TTC549 (cell line): ENCODE data around the gene CRELD2.

Experiments
- FAIRE-seq: peaks from 2 replicates; lab custom pipeline; 2012; peaks lifted over from hg19 to GRCh38; lab: Jason Lieb, UNC

The CRELD2 gene

DNA sequence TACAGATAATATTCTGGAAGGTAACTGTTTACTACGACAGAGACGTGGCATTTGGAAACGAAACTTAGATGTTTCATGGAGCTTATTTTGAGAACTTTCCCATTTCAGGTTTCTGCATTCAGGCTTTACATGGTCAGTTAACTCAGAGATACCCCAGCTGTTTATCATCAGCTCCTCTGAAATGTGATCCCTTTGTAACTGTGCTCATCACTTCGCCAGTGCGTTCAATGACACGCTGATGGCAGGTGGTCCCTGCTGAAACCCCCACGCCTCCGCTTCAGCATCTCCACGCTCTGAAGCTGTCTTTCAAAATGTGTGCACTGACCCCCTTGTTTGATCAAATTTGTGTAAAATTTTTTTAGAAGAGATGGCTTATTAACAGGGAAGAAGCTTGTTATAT lies 30.7 kb upstream of the CRELD2 start:
- no peak for FAIRE-seq

DNA sequence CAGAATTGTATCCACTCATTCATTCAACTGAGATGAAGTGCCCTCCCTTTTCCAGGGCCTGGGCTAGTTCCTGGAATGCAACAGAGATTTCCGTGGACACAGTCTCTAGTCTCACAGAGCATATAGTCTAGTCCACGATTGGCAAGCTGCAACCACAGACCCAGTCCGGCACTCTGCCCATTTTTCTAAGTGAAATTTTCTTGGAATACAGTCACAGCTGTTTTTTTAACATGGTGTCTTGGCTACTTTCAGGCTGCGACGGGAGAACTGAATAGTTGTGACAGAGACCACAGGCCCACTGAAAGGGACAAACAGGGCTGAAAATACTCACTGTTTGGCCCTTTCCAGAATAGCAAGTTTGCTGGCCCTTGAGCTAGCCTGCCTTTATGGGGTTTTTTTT lies 29.4 kb upstream of the CRELD2 start:
- FAIRE-seq, result no peak

DNA sequence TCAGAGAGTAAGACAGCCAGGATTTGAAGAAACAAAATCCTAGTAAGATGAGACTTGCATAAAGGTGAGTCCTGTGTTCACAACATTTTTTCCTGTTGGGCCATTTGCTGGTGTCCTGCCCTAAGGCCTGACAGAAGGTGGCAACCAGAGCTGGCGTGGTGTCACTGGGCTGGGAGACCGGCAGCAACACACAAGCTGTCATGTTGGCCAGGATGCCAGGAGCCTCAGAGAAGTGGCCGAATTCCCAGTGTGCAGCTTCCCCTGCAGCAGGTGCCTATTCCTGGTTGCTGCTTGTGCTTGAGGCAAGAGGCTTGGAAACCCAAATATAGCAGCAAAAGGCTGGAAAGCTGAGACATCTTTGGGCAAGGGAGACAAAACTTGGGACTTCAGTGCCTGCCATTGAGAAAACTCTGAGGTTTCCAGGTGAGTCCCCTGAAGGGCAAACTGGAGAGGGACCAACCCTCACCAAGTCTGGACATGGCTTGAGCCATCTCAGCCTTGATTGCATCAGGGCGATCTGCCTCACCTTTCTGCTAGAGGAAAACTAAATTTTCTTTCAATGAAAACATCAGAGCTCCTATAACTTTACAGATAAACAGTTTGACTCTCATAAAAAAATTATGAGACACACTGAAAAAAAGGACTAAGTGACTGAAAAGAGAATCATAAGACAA lies 26.1 kb upstream of the CRELD2 start:
- FAIRE-seq, result no peak

DNA sequence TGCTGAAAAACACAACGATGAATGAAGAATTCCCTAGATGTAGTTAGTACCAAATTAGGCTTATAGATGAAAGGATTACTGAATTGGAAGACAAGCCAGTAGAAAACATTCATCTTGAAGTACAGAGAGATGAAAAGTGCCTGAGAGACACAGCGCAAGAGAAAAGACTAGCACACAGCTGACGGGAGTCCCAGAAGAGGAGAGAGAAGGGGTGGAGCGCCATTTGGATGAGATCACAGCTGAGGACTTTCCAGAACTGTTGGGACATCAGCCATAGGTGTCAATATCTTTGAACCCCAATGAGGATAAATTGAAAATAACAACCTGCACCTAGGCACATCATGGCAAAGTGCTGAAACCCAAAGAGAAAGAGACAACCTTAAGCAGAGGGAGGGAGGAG lies 25.4 kb upstream of the CRELD2 start:
- FAIRE-seq, result no peak

DNA sequence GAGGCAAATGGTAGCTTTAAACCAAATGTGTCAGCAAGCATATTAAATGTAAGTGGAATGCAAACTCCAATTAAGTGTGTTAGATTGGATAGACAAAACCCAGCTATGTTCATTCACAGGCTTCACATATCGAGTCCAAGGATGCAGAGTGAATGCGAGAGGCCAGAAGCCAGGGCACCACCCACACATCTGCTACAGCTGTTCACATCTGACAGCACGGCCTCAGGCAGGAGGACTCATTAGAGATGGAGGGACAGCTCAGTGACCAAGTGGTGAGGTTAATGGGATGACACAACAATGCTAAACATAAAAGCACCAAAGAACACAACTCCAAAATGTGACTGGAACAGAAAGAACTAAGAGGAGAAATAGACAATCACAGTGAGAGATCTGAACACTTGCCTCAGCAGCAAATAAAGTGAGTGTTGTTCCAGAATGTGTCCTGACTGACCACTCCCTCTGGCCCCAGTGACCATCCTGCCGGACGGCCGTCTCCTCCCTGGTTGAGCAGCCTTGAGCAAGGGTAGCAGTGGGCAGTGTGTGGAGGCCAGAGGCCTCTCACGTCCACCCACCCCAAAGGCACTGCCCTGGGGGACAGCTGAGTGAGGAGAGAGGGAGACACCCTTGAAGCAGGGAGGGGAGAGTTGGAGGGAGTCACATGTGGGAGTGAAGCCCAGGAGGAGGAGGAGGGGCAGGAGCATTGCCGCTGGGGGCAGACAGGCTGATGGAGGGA lies 23.9 kb upstream of the CRELD2 start:
- no peak for FAIRE-seq

DNA sequence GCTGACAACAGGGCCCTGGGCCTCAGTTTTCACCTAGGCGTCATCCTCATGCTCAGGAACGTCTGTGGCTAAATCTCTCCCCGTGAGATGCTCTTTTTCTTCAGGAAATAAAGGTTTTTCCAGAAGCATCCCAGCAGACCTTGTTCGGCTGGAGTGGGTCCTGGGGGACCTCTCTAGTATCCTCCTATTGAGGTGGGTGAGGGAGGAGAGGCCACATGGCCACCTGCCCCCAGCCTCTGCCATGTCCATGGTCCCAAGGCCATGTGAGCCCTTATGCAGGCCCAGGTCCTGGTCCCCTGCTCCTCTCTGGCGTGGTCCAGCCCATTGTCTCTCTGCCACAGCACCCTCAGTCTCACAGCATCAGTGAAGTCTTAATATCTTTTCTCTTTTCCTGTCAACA lies 22.2 kb upstream of the CRELD2 start:
- no peak for FAIRE-seq

DNA sequence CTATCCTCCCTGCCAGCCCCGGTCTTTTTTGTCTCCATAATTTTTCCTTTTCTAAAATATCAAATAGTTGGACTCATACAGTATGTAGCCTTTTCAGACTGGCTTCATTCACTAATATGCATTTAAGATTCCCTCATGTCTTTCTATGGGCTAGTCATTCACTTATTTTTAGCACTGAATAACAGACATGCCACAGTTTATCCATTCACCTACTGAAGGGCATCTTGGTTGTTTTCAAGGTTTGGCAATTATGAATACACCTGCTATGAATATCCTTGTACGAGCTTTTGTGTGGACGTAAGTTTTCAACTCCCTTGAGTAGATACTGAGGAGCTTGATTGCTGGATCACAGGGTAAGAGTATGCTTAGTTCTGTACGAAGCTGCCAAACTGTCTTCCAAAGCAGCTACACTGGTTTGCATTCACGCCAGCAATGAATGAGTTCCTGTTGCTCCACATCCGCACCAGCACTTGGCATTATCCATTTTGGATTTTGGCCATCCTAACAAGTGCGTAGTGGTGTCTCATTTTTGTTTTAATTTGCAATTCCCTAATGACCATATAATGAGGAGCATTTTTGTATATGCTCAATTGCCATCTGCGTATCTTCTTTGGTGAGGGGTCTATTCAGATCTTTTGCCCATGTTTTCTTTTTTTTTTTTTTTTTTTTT lies 21.3 kb upstream of the CRELD2 start:
- no peak for FAIRE-seq

DNA sequence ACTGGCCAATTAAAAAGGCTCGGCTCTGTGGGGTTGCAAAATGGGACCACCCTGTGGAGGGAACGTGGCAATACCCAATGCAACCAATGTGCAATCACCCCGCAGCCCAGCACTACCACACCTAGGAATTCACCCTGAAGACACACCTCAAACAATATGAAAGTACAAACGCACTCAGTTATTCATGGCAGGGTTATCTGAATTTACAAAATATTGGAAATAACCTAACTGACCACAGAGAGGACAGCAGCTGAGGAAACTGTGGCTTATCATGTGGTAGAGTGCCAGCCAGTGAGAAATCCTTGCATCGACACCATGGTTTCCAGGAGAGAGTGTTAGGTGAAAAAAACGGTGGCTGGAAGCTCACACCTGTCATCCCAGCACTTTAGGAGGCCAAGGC lies 18.9 kb upstream of the CRELD2 start:
- FAIRE-seq, result no peak

DNA sequence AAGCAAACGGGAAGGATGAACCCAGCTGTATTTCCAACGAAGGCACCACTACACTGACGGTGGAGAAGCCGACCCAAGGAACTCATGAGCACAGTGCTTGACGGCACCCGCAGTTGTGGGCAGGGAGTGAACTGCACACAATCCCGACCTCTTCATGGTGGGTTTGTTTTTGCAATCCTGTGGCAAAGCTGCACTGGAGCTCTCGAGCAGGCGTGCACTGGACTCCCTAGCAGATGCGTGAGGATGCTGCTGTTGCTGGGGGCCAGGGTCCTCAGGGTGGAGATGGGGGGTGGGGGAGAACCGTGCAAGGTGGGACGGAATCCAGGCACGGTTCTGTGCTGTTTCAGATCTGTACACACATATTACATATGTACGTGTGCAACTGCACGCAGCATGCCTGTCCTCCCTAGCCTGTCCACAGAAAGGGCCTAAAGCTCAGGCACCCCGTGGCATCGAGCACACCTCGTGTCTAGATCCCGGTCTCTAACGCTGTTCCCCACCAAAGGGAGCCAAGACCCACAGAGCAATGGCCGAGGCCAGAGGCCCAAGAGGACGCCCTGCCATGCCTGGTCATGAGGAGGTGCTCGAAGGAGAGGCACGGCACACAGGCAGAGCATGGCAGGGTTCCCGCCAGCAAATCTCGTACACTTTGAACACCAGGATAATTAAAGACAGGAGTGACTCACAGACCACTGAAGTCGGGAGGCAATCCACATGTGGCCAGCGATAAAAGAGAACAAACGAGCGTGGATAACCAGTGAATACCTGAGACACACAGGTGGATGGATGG lies 17.8 kb upstream of the CRELD2 start:
- FAIRE-seq, result no peak

DNA sequence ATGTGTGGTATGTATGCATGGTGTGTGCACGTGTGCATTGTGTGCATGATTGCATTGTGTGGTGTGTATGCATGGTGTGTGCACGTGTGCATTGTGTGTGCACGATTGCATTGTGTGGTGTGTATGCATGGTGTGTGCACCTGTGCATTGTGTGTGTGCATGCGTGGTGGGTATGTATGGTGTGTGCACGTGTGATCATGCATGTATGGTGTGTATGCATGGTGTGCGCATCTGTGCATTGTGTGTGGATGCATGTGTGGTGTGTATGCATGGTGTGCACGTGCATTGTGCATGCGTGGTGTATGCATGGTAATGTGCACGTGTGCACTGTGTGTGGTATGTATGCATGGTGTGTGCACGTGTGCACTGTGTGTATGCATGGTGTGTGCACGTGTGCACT lies 17.0 kb upstream of the CRELD2 start:
- no peak for FAIRE-seq

DNA sequence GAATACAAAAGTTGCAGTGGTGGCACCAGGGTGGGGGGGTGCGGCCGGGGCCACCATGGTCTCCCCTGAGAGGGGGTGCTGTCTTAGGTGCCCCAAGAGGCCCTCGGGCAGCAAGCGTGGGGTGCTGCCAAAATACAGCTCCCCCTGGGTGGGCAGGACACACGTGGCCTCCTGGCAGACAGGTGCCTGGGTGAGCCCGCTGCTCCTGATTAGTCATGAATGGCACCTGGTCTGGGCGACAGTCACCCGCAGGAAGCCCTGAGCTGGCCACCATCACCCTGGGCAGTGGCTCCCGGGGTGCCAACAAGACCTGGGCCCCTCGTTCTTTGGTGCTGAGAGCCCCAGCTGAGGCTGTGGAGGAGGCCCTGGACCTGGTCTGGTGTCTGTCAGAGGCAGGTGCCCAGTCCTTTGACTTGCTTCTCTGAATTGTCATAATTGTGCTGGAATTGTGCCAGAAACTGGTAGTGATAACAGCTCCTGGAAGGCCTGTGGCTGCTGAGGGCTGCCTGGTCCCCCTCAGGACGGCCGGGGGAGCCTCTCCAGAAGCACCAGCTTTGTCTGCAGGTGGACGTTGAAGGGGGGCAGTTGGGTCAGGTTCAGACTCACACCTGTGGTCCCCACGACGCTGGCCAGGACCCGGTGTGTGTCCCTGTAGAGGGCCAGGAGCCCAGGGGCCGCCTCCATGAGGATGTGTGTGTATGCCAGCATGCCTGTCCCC lies 15.0 kb upstream of the CRELD2 start:
- FAIRE-seq, result no peak

DNA sequence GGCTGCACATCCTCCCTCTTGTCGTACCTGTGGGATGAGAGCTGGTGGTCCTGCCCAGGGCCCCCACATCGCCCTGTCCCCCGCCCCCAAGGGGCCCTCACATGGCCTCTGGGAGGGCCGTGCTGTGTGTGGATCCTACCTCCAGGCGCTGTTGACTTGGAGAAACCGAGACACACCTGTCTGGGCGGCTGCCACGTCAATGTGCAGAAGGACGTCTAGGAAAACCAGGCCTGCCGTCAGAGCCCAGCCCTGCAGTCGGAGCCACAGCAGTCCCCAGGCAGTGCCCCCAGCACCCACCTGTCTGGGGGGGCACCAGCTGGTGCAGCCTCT lies 14.4 kb upstream of the CRELD2 start:
- FAIRE-seq, result no peak

DNA sequence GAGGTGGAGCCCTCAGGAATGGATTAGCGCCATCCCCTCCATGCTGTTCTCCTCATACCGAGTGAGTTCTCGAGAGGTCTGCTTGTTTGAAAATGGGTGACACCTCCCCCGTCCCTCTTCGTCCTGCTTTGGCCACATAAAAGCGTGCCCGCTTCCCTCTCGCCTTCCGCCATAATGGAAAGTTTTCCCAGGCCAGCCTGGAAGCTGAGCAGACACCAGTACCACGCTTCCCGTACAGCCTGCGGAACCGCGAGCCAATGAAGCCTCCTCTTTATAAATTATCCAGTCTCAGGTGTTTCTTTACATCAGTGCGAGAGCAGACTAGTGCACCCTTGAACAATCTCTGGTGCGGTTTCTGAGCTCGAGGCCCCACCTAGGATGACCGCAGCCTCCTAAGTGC lies 13.0 kb upstream of the CRELD2 start:
- FAIRE-seq, result no peak

DNA sequence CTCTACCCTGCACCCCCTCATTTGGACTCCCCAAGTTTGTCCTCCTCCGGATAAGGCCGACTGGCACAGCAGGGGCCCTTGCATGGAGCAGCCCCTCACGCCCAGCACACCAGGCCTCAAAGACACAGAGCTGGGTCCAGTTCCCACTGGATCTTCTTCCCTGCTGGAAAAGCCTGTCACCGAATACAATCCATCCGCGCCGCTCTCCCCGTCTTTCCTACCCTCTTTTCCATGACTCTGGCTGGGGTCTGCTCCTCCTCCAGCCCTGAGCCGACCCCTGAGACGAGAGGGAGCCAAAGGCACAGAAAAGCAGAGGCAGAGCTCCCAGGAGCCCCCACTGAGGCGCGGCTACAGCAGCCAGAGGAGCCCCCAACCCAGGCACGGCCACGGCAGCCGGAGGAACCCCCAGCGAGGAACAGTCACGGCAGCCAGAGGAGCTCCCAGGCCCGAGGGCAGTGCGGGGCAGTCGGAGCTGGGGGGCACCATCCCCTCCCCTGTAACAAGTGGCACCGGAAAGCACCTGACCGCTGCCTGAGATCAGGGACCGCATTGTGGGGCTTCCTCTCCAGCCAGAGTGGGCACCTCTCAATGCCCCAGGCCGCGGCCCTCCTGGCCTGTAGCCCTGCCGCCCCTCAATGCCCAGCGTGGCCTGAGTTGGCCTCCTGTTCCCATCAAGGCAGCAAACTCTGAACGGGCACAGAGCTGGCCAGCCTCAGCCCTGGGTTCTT lies 12.2 kb upstream of the CRELD2 start:
- no peak for FAIRE-seq

DNA sequence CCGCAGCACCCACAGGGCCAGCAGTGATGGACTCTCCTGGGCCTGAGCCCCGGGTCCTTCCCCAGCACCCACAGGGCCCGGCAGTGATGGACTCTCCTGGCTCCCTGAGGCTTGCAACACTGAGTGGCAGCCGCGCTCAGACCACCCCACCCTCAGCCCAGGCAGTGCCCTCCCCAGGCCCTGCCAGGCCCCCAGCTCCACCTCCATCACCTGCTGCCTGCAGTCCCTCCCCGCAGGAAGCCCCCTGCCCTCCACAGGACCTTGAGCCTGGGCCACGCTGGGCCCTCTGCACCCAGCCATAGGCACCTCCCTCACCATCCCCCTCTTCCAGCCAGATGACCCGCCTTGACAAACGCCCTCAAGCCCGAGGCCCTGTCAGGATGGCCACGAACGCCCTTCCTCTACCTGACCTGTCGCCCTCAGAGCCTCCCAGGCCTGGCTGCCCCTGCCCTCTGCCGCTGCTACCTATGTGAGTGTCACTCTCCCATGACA lies 11.6 kb upstream of the CRELD2 start:
- FAIRE-seq, result no peak

DNA sequence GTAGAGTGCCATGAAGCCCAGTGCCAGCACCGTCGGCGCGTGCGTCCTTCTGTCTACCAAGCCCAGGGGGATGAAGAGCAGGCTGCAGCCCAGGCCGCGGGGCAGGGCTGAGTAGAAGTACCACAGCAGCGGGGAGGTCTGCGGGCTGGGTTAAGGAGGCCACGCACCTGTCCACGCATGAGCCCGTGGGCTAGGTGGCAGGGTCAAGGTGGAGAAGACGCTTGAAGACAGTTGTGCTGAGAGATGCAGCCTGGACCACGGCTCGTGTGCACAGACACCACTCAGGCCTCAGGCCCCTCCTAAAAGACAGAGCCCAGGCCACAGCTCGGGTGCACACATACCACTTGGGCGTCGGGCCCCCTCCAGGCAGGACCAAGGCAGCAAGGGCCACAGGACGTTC lies 10.6 kb upstream of the CRELD2 start:
- no peak for FAIRE-seq

DNA sequence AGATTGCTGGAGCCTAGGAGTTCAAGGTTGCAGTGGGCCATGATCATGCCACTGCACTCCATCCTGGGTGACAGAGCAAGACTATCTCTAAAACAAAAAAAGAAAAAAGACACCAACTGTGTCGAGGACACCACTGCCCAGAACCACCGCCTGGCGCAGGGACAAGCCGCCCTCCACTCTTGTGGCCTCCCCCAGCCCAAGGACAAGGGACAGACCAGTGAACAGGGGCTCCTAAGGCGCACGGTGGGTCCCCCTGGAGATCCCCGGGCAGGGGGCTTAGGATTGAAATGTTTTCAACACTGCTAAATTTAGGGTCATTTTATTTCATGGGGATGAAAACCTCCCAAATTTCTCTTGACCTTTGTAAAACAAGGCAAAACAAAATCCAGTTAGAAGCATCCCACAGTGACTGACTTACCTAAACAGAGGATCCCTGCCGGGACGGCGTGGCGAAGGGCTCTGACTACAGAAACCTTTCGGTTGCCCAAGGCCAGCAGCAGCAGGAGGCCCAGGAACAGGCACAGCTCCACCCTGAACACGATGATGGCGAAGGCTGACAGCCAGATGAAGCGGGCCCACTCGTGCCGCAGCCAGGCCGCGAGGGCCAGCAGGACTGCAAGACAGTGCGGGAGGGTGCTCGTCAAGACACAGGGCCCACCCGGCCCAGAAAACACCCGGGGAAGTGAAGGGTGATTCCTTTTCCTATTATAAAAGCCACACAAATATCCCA lies 8.8 kb upstream of the CRELD2 start:
- FAIRE-seq, result no peak

DNA sequence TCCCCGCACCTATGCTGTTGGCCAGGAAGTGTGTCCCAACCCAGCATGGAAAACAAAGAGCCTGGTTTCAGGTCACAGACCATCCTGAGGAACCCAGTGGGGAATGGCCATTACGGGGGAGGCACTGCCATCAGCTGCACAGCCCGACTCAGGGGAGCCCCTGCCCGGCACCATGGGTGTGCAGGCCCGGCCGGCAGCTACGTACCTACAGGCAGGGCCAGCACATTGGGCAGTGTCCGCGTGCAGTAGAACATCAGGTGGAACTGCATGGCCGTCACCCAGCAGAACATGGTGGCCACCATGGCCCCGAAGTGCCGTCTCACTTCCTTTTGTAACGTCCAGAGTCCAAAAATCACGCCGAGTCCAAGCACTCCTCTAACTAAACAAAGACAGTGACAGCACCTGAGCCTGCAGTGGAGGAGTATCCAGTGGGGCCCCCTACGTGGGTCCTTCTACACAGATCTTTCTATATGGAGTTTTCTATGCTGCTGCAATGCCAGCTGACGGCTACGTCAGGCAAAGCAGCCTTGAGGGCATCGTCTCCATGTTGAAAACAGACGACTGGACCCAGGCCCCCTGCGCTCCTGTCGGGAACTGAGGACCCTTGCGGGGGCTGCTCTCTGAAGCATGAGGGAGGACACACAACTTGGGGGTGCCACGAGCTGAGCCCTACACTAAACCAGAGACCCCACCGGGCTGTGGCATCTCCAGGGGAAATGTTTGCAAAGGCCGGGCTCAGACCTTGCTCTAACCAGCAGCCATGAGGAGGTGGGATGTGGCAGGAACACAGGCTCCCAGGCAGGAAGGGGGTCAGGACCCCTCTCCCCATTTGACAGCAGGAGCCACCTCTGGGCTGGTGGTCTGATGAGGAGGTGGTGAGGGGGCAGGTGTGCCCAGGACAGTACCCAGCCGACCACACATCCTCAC lies 7.9 kb upstream of the CRELD2 start:
- FAIRE-seq, result no peak

DNA sequence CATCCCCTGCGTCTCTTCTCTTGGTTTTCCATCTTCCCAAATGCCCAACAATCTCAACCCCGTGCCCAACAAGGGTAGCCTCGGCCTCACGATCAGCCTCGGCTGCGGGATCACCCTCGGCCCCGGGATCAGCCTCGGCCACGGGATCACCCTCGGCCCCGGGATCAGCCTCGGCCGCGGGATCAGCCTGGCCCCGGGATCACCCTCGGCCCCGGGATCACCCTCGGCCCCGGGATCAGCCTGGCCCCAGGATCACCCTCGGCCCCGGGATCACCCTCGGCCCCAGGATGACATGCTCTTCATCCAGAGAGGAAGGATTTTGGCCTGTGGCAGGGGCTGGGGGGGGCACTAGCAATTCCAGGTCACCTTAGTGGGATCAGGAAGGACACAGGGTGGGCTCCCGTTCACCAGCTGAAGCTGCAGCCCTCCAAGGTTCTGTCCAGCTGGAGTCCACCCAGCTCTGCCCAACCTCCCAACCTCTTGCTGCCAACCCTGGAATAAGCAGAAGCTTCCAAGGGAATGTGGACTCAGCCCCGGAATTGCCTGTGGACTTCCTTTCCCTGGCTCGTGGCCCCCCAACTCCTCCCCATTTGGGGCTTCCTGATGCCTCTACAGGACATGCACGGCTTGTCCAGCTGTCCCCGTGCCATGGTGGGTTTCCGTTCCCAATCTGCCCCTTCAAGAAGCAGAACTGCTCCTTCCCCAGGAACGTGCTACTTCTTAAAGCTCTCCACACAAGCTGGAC lies 6.4 kb upstream of the CRELD2 start:
- FAIRE-seq, result no peak
